ENCODE data around the gene CCDC97.

- TF ChIP-seq CTCF (conservative IDR thresholded peaks at IDR 0.05) = no peak
- no peak for TF ChIP-seq EZH2 (IDR thresholded peaks at IDR 0.05; ENCODE audit: low read depth)
Observed at GRCh38 chr19:41363753-41364523, 54.0 kb downstream of the CCDC97 start, which contains the start of gene B9D2.
